Esophagus muscularis mucosa (tissue), 4 donors: ENCODE measurements around the gene ERGIC2.

Experiments
- CTCF ChIP-seq, 3 experiments: fragments of 200-600 bp in 2 of 3; fragments of 450-650 bp in 1 of 3; sonication (generic) in 2 of 3; IDR thresholded peaks; one replicate each; pipeline ENCODE4 v1.5.1; 2017 to 2019; ENCODE audit warnings: antibody characterized with exemption in 3 of 3, mild to moderate bottlenecking in 2 of 3, moderate library complexity in 1 of 3
- EP300 ChIP-seq: sonication (generic); formaldehyde crosslinking; IDR thresholded peaks from one replicate; pipeline ENCODE4 v1.6.1; 2017; ENCODE audit warnings: antibody characterized with exemption
- POLR2A ChIP-seq: fragments of 450-650 bp; IDR thresholded peaks from one replicate; pipeline ENCODE4 v1.6.1; 2017; ENCODE audit warnings: antibody characterized with exemption, moderate library complexity, mild to moderate bottlenecking, low read depth
- POLR2AphosphoS5 ChIP-seq, 2 donors: sonication (generic); formaldehyde crosslinking; IDR thresholded peaks; one replicate each; pipeline ENCODE4 v1.6.1; 2017; ENCODE audit warnings: antibody characterized with exemption in 2 of 2

GRCh38 chr12:29416748-29417147 lies 35.8 kb upstream of the ERGIC2 start:
- TF ChIP-seq CTCF (IDR thresholded peaks at IDR 0.05): no peak
- no peak for TF ChIP-seq POLR2AphosphoS5 (IDR thresholded peaks at IDR 0.05)
- TF ChIP-seq EP300: no peak
- TF ChIP-seq POLR2A: no peak
